ENCODE measurements around the gene SRCAP.

The SRCAP gene

GRCh38 chr16:30720086-30720485 is 21.1 kb downstream of the SRCAP start:
- H3K36me3 ChIP-seq: peaks cover 79% of the 10 kb centered on the region
- no peak for TF ChIP-seq CTCF (IDR thresholded peaks at IDR 0.05)
- no peak overlapping the region for H3K27ac ChIP-seq
- H3K9me3 ChIP-seq: no peaks in the 10 kb centered on the region
- no peaks in the 10 kb centered on the region for H3K27me3 ChIP-seq
- H3K4me1 ChIP-seq (ENCODE audit: control insufficient read depth in 1 of 2, insufficient read depth in 1 of 2, low read depth in 1 of 2, low read length in 1 of 2): peaks cover 18 to 21% of the 10 kb centered on the region in 2 experiments
- H3K4me3 ChIP-seq (ENCODE audit: low read depth in 1 of 2, low read length in 1 of 2): no peak overlapping the region

GRCh38 chr16:30720694-30721093 is 21.7 kb downstream of the SRCAP start:
- TF ChIP-seq CTCF (IDR thresholded peaks at IDR 0.05): no peak
- H3K27ac ChIP-seq: no peak overlapping the region
- H3K4me1 ChIP-seq (ENCODE audit: control insufficient read depth in 1 of 2, insufficient read depth in 1 of 2, low read depth in 1 of 2, low read length in 1 of 2): peaks cover 18 to 21% of the 10 kb centered on the region in 2 experiments
- peaks cover 79% of the 10 kb centered on the region for H3K36me3 ChIP-seq
- no peaks in the 10 kb centered on the region for H3K27me3 ChIP-seq
- no peak overlapping the region for H3K4me3 ChIP-seq (ENCODE audit: low read depth in 1 of 2, low read length in 1 of 2)
- H3K9me3 ChIP-seq: no peaks in the 10 kb centered on the region

GRCh38 chr16:30721167-30721566 is 22.2 kb downstream of the SRCAP start:
- no peak overlapping the region for H3K4me3 ChIP-seq (ENCODE audit: low read depth in 1 of 2, low read length in 1 of 2)
- peaks cover 75% of the 10 kb centered on the region for H3K36me3 ChIP-seq
- H3K9me3 ChIP-seq: no peaks in the 10 kb centered on the region
- H3K4me1 ChIP-seq (ENCODE audit: control insufficient read depth in 1 of 2, insufficient read depth in 1 of 2, low read depth in 1 of 2, low read length in 1 of 2): peaks cover 16 to 19% of the 10 kb centered on the region in 2 experiments
- H3K27ac ChIP-seq: no peak overlapping the region
- TF ChIP-seq CTCF (IDR thresholded peaks at IDR 0.05): no peak
- no peaks in the 10 kb centered on the region for H3K27me3 ChIP-seq

- Histone ChIP-seq H3K4me3 (ENCODE audit: low read depth in 1 of 2, low read length in 1 of 2) (no peak overlapping the region), H3K27me3 (no peaks in the 10 kb centered on the region), H3K27ac (peak overlapping the region; percentile 21), H3K4me1 (ENCODE audit: control insufficient read depth in 1 of 2, insufficient read depth in 1 of 2, low read depth in 1 of 2, low read length in 1 of 2) (peaks cover 16 to 18% of the 10 kb centered on the region in 2 experiments), H3K36me3 (peaks cover 71% of the 10 kb centered on the region), H3K9me3 (no peaks in the 10 kb centered on the region)
- no peak for TF ChIP-seq CTCF (IDR thresholded peaks at IDR 0.05)
These were observed 22.6 kb downstream of the SRCAP start for GRCh38 chr16:30721606-30722005.

- H3K9me3 ChIP-seq: no peaks in the 10 kb centered on the region
- H3K27ac ChIP-seq: peak overlapping the region; percentile 21
- H3K27me3 ChIP-seq: no peaks in the 10 kb centered on the region
- TF ChIP-seq CTCF (IDR thresholded peaks at IDR 0.05): no peak
- peaks cover 64% of the 10 kb centered on the region for H3K36me3 ChIP-seq
- peaks cover 16 to 18% of the 10 kb centered on the region in 2 experiments for H3K4me1 ChIP-seq (ENCODE audit: control insufficient read depth in 1 of 2, insufficient read depth in 1 of 2, low read depth in 1 of 2, low read length in 1 of 2)
- H3K4me3 ChIP-seq (ENCODE audit: low read depth in 1 of 2, low read length in 1 of 2): no peak overlapping the region
These were observed 23.5 kb downstream of the SRCAP start for GRCh38 chr16:30722443-30722842.

- H3K27me3 ChIP-seq: no peaks in the 10 kb centered on the region
- TF ChIP-seq CTCF (IDR thresholded peaks at IDR 0.05): no peak
- no peak overlapping the region for H3K4me3 ChIP-seq (ENCODE audit: low read depth in 1 of 2, low read length in 1 of 2)
- H3K4me1 ChIP-seq (ENCODE audit: control insufficient read depth in 1 of 2, insufficient read depth in 1 of 2, low read depth in 1 of 2, low read length in 1 of 2): peaks cover 16 to 18% of the 10 kb centered on the region in 2 experiments
- H3K9me3 ChIP-seq: no peaks in the 10 kb centered on the region
- H3K27ac ChIP-seq: peak overlapping the region; percentile 87
- peaks cover 64% of the 10 kb centered on the region for H3K36me3 ChIP-seq
These were observed 23.9 kb downstream of the SRCAP start for GRCh38 chr16:30722916-30723315.
